Midbrain (tissue), 1 donor: ENCODE data around the gene STAC.
"Not testable (repeated sequence)": the region's sequence is repeated elsewhere in the genome, so short reads cannot be mapped to it uniquely, and the experiment has no call there.

Experiments used
- DNase-seq: peaks from one replicate; lab custom pipeline; 2025; lab: John Stamatoyannopoulos, UW

STAC gene

GRCh38 chr3:36520241-36521006 is 140.1 kb downstream of the STAC start:
- DNase-seq: no peak

GRCh38 chr3:36521007-36521379 is 140.7 kb downstream of the STAC start:
- no peak for DNase-seq

DNA sequence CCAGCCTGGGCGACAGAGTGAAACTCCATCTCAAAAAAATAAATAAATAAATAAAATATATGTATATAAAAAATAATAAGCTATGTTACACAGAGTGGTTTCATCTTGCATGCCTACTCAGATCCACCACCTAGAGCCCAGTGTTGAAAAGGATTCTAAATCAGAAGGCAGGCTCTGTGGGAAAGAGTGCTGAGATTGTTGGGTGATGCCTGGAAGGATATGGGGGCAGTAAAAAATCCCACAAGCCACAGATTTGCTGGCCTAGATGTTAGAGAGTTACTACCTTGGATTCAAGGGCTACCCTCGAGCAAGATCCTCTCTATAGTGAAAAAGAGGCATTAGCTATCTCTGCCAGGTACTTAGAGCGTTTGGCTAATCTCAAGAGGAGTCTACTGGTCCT is 144.3 kb downstream of the STAC start:
- DNase-seq: no peak

DNA sequence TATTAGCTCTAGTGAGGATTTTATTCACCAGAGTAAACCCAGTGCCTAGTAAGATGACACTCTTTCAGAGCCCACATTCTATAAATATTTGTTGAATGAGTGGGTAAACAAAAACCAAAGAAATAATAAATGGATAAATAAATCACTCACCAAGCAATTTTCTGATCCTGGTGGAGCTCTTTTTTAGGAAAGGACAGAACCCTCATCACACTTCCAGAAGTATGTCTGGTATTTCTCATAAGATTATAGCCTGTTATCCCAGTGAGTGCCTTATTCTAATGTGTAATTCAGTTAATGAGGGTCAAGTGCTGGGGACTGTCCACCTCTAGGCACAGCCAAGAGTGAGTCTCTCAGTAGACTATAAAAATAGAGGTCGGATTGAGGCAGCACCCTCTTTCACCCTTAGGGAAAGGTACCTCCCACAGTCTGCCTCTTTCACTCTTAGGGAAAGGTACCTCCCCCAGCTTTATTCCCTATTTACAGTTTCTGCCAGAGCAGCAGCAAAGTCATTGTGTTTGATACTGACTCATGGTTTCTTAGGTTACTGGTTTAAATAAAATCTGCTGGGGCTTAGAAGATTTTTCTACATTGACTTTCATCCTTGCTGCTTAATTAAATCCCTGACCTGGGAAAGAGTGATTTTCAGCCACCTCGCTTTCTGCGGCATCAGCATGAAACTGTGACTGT is 145.0 kb downstream of the STAC start:
- DNase-seq: no peak

- DNase-seq: no peak
These were observed 157.9 kb downstream of the STAC start for GRCh38 chr3:36538136-36538749.

- no peak for DNase-seq
These were observed 160.7 kb downstream of the STAC start for GRCh38 chr3:36540888-36541518.

DNA sequence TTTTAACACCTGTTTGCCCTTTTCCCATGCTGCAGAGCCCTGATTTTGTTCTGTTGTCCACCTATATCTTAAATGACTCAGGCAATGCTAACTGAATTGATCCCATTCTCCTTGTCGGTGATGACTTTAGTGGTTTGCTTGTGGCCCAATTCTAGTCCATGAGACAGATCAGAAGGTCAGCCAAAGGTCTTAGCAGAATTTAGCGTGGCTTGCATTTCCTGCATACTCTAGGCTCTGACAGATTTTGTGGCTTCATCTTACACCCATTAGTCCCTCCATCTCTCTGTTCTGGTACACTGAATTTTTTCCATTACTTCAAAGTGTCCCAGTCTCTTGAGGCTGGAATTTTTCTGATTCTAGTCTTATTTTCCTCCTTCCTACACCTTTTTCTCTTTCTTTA is 161.9 kb downstream of the STAC start:
- DNase-seq: no peak

GRCh38 chr3:36543276-36543997 is 163.1 kb downstream of the STAC start:
- DNase-seq: no peak

- DNase-seq: no peak
These were observed 165.9 kb downstream of the STAC start for GRCh38 chr3:36546226-36546625.

- DNase-seq: no peak
These were observed 168.4 kb downstream of the STAC start for GRCh38 chr3:36548712-36549111.

DNA sequence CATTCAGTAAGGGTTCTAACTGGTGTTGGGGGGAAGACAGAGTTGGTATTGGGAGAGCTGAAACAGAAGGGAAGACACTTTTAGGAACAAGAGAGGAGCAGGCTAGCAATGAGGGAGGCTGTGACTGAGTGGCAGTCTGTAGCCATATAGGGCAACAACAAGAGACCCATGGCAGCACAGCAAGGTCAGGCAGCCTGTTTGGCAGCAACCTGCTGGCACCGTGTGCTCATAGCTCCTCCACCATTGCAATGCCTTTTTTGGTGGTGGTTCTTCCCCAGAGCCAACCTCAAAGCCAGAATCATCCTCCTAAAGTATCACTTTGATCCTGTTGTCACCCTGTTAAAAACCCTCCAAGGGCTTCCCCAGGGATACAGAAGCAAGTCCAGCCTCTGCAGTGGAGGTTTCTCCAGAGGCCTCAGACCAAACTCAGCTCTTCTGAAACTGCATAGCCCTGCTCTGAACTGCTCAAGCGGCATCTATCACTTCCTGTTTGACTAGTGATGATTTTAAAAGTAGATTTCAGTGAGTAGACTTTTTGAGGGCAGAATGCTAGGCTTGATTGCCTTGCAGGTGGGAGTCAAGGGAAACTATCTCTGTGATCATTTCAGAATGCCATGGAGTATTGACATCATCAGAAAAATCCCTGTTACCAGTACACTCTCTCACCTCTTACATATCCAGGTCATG is 176.9 kb downstream of the STAC start:
- DNase-seq: no peak

DNA sequence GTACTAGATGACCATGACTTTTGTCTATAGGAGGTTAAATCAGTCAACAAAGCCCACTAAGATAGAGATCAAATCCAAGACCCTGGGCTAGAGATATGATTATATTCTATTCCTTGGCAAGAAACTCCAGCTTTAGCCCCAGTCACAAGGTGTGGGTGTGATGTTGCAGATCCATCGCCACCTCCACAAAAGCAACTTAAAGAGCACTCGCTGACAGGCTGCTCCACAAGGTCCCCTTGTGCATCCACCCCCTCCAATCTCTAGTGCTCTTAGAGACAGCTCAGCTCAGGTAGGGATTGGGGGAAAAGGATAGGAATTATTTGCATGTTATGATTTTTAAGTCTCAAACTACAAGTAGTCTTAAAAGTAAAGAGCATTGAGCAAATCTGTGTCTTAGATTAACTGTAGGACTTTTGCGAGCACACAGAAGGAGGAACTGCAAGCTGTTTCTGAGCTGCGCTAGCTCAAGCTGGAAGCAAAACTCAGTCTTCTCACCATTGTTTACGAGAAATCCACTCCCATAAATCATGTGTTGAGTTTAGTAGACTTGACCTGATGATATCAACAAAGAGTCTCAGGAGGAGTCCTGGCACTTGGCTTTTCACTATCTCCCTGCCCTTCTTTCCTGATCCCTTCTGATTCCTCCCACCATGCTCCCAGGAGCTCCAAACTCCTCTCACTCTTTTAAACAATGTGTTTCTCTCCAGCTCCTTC is 177.6 kb downstream of the STAC start:
- DNase-seq: no peak

DNA sequence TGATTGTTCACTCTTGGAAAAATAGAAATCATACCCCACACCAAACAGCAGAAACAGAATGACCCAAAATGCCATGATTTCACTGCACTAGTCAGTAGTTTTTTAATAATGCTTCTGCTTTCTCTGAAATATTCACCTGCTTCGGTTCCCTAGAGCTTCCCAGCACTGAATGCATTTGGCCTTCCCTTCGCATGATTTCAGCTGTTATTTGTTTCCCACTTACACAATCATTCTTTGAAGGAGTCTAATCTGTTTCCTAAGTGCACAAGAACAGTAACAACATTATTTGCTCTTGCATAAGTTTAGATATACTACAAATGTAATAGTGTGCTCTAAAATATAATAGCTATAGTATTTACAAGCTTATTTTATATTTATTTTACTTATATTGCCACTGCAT is 178.7 kb downstream of the STAC start:
- no peak for DNase-seq

GRCh38 chr3:36560685-36561084 is 180.4 kb downstream of the STAC start:
- DNase-seq: no peak

- DNase-seq: no peak
These were observed 181.3 kb downstream of the STAC start for GRCh38 chr3:36561601-36562000.

- DNase-seq: no peak
These were observed 182.6 kb downstream of the STAC start for GRCh38 chr3:36562945-36563344.

DNA sequence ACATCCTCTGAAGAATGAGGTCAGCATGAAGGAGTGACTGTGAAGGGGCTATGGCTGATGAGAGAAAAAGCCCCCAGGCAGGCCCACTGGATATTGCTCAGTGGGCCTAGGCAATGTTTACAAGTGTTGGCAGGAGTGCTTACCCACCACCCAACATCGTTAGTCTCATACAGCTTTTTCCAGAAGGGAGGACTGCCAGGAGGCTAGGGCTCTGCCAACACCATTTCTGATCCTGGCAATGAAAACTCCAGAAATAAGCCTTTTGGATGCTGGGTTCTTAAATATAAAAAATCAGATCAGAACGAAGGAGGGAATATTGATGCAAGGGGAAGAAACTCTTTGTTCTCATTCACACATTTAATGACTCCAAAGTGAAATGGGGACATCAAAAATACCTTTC is 194.9 kb downstream of the STAC start:
- DNase-seq: no peak

- DNase-seq: not testable (repeated sequence)
These were observed 198.1 kb downstream of the STAC start for GRCh38 chr3:36578418-36578817.

DNA sequence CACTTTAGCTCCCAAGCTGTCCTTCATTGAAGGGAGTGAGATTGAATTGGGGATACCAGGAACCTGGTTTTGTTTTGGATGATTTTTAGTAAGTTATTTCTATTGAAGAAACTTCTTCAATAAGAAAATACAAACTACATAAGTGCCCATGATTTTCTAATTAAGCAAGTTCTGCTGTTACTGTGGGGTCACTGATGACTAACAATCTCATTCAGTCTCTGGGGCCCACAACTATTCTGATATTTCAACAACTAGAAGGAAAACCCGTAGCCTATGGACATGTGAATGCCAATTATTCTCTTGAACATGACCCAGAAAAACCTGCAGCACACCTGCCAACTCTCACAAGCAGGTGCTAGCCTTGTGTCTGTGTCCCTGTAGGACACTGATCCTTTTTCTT is 199.4 kb downstream of the STAC start:
- DNase-seq: no peak

DNA sequence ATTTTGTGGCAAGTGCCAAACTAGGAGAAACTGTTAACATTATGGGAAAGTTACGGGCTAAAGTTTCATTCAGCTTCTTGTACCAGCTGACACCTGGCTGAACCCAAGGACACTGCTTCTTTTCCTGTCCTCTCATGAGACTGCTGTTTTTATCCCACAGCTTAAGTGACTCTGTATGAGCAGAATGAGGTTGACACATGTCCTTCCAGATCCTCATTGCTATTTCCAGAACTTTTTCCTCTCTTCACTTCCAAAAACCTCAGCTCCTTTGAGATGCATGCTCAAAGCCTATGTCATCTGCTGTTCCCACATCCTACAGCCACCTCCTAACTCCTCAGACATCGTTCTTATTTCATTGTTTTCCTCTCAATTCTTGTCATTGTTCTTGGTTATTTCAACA is 200.4 kb downstream of the STAC start:
- DNase-seq: no peak

- no peak for DNase-seq
These were observed 211.7 kb downstream of the STAC start for GRCh38 chr3:36591959-36592358.
